NOMO-1 (cell line): ENCODE data around the gene HLCS.
"Not testable (repeated sequence)": the region's sequence is repeated elsewhere in the genome, so short reads cannot be mapped to it uniquely, and the experiment has no call there.

Source experiments
- DNase-seq, 2 experiments: peaks; one replicate each; lab custom pipeline; 2025; ENCODE audit not compliant: unreplicated experiment in 2 of 2; lab: John Stamatoyannopoulos, UW

The HLCS gene

GRCh38 chr21:36817732-36818450, 148.6 kb downstream of the HLCS start:
- DNase-seq = no peak

DNA sequence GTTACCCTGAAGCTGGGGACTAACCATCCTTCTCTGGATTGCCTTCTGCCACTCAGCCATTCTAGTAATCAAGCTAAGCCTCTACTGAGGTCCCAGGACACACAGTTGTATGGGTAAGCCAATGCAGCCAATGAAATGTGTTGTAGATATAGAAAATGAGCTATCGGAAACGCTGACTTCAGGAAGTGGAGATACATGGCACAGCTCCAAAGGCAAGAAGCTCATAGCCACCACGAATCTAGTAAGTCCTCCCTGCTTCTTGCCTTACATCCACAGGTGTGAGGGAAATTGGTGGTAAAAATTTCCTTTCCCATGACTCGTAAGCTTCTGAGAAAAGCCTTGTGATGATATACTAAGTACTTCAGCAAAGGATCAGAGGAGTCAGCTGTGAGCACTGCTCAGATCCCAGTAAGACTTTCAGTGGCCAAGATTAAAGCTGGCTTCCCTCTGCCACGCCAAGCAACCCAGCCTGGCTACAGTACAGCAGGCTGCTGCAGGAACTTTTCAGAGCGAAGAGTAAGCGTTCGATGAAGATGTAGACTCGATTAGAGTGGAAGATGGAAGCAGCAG, 149.8 kb downstream of the HLCS start:
- no peak for DNase-seq

GRCh38 chr21:36816026-36816425, 150.4 kb downstream of the HLCS start:
- DNase-seq = not testable (repeated sequence)

- DNase-seq = no peak
These were observed 151.2 kb downstream of the HLCS start for GRCh38 chr21:36815284-36815683.

- DNase-seq = no peak
These were observed 153.4 kb downstream of the HLCS start for GRCh38 chr21:36813052-36813451.

GRCh38 chr21:36811762-36812161, 154.7 kb downstream of the HLCS start:
- no peak for DNase-seq

GRCh38 chr21:36810443-36810842, 156.0 kb downstream of the HLCS start:
- no peak for DNase-seq

GRCh38 chr21:36807422-36807928, 159.0 kb downstream of the HLCS start:
- no peak for DNase-seq

- DNase-seq = no peak
These were observed 160.4 kb downstream of the HLCS start for GRCh38 chr21:36806103-36806502.

DNA sequence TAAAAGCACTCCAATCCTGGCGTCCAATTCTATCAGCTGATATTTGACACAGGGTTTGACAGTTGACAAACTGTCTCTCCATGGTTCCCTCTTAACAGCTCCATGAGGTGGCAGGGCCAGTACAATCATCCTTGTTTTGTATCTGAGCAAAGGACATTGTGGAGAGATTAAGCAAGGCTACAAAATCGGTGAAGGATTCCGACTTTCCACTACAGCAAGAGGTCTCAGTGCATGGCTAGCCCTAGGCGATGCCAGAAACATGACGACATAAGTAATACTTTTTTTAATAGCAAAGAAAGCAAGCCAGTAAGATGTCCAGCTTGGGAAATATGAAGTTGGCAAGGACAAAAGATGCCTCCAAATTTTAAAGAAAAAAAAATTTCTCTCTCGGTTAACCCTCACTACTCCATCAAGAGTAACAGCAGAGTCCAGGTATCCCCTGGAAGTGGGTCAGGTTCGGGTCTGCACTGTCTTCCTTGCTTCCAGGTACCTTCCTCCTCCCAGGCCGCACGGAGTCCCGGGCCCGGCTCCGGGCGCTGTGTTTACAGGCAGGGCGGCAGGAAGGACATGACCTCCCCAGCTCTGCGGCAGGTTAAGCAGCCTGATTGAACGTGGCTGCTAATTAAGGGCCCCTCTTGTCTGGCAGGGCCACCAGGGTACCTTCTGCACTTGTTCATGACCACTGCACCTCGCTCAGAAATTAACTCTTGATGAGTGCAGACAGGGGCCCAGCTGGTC, 161.4 kb downstream of the HLCS start:
- DNase-seq = no peak

DNA sequence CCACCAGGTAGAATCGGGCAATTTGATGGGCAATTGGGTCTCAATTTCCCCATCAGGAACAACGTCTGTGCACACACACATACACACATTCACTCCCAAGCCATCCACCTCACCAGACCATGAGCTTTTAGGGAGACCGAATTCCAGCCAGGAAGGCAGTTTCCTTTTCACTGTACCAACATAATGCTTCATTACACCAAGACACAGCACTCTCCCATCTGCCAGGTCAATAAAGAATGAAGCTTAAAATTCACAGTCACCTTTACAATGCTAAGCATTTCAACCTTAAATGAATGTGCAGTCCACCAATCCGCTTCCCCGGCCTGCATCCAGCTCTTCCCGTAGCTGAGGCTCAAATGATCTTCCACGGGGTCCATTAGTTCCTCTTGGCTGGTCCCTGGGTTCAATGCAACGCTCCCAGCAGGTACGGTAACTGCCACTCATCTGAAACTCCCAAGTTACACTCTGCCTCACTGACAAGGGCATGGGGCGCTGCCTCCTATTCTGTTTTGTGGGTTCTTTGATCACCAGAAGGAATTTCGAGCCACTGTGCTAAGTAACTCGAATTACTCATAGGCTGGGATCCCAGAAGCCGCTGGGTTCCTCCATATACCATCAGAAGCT, 162.5 kb downstream of the HLCS start:
- no peak for DNase-seq

DNA sequence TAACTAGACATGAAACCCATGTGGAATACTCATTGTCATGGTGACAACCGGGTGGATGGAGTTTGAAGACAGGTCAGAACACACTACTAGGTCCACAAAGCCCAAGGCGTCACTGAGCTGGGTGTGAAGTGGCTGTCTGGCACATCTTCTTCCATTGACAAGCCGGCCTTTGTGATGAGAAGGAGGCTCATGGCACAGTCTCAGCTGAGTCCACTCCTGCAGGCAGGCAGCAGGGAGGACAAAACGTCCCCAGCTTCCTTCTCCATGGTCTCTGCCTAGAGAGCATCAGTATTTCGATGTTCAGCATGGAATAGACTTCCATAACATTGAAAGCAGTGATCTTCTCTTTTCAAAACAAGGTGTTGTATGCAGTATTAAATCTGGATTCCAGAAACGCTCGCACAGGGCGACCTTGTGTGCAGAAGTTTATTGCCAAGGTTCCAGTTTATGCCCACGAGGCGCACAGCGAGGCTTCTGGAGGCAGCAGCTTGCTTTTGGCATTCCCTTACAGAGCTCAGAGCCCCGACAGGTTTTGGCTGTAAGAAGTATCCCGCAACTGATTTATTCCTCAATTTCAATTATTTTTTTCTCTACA, 163.3 kb downstream of the HLCS start:
- no peak for DNase-seq

GRCh38 chr21:36800734-36801133, 165.7 kb downstream of the HLCS start:
- DNase-seq = no peak

DNA sequence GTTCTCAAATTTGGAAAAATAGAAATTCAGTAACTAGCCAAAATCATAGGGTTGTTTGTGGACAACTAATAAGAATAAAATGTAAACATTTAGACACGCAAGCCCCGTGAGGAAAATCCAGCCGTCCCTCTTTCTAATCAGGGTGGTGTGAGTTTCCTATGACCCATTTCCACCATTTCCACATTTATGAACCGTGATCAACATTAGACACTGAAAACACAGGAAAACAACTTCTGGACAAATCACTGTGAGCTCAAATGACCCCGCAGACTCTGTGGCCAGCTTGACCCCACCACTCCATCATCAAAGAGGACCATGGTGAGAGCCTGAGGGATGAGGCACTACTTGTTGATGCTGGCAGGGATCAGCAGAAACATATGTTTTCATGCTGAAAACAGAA, 166.6 kb downstream of the HLCS start:
- no peak for DNase-seq

DNA sequence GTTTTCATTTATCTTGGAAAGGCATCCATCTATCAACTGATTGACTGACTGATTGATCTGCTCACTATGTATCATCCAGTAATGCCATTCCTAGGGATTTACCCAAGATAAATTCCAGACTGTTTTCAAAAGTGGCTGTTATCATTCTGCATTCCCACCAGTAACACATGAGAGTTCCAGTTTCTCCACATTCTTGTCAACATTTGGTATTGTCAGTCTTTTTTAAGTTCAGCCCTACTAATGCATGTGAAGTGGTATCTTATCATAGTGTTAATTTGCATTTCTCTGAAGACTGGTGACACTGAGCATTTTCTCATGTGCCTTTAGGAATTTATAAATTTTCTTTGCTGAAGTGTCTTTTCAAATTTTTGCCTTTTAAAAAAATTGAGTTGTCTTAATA, 168.0 kb downstream of the HLCS start:
- DNase-seq = no peak

- no peak for DNase-seq
These were observed 170.4 kb downstream of the HLCS start for GRCh38 chr21:36796070-36796469.

DNA sequence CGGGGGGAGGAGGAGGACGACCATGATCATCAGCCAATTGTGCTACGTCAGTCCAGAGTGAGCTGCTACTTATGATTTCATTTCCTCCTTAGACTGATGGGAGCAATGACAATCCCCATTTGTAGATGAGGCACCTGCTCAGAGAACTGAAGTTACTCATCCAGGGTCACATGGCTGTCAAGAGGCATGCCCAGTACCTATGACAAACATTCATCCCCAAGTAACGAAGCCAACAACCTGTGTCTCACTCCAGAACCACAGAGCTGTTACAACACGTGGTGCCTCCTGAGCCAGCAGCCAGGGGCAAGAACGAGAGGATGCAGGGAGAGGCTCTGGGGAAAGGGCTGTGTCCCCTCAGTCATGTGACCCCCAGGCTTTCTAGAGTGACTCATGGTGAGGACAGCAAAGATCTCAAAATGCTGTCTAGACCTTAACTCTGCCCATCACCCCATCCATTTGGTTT, 173.9 kb downstream of the HLCS start:
- no peak for DNase-seq

DNA sequence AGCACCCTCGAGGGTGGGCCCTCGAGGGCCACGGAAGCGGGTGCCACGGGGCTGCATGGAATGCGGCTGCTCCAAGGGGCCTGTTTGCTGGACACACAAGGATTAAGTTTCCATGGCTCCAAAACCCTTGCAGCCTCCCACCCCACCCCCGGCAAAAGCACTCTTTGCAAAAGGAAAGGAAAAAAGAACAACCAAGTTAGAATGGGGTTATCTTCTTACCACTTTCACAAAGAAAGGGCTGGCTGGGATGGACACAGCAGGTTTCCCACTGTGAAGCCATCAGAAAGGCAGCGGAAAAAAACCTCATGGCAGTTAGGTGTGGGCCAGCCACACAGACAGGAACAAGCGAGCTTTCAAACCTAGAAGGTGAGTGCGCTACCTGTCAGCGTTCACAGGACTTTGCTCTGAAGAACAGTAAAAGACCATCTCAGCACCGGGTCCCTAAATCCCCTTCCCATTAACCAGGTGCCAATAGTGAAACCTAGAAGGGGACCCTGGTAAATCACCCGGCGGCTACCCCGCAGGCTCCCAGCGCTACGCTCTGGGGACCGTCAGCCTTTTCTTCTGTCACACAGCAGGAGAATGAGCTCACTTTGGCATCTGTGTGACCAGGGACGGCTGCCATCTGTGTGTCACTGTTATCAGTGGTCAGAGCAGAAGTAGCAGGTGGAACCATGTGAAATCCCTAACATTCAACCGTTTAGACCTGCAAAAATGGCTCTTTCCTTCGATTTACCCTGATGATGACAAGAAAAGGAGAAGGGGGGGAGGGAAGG, 174.6 kb downstream of the HLCS start:
- no peak for DNase-seq

DNA sequence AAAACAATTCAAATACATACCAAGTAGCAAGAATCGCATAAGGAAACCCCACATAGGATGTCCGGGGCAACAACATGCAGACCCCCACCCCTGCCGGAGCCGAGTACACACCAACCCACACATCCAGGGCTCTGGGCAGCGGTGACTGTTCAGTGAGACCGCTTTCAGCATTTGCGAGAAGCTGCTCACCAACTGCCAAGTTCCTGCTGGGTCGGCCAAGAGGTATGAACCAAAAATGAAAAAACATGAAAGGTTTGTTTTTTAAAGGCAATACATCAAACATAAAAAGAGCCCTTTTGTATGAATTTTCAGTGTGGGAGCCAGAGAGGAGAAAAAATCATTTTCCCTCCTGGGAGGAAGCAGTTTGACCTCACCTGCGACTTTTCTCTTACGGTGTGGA, 175.3 kb downstream of the HLCS start:
- DNase-seq = no peak

DNA sequence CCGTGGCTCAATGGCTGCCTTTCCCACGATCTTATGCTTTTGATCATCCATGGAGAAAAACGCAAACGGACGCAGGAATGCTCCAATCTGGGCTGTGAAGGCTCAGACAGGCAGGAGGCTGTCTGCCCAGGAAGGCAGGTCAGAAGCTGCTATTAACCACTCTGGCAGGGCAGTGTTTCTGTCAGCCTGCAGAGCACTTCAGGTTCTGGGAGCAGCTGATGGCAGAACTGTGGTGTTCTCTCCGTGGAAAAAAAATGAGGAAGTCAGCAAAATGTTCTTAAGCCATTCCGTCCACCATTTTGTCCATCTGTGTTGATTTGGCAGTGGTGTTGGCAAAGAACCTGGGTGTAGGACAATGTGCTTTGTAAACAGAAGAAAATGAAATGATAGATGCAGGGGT, 175.9 kb downstream of the HLCS start:
- no peak for DNase-seq
